KBM-7 (cell line): Measurements from ENCODE around the gene ASTN2.

Experiments
- DNase-seq: peaks from one replicate; pipeline ENCODE4 v3.0.0-alpha.2; 2015
- in situ Hi-C: fragments of 300-500 bp; cut with MboI; formaldehyde crosslinking; loops from 2 replicates; pipeline ENCODE4 v1.14.3; 2020; ENCODE audit warnings: low sequenced_read_pairs, low pct_unique_long_range_greater_than_20kb, mixed read lengths

The ASTN2 gene

GRCh38 chr9:116539549-116539948 lies 875.3 kb downstream of the ASTN2 start:
- in situ Hi-C loops, result no loop called here

GRCh38 chr9:116525611-116526010 lies 889.2 kb downstream of the ASTN2 start:
- in situ Hi-C loops, result no loop called here
- no peak for DNase-seq

More at GRCh38 chr9:116539549-116539948, 875.3 kb downstream of the ASTN2 start:
- no peak for DNase-seq

GRCh38 chr9:116524778-116525470 lies 889.9 kb downstream of the ASTN2 start:
- no peak for DNase-seq
- in situ Hi-C loops, result no loop called here

- in situ Hi-C loops, result no loop called here
- DNase-seq, result no peak
Observed at GRCh38 chr9:116520218-116520617, 894.6 kb downstream of the ASTN2 start.

GRCh38 chr9:116516456-116516855 lies 898.4 kb downstream of the ASTN2 start:
- no peak for DNase-seq
- in situ Hi-C loops, result no loop called here

GRCh38 chr9:116515541-116515940 lies 899.3 kb downstream of the ASTN2 start:
- in situ Hi-C loops, result no loop called here
- DNase-seq, result no peak

- in situ Hi-C loops, result no loop called here
- no peak for DNase-seq
Observed at GRCh38 chr9:116506685-116507084, 908.2 kb downstream of the ASTN2 start.

- in situ Hi-C loops, result no loop called here
- DNase-seq, result no peak
Observed at GRCh38 chr9:116504893-116505480, 909.9 kb downstream of the ASTN2 start.

- in situ Hi-C loops, result no loop called here
- no peak for DNase-seq
Observed at GRCh38 chr9:116504081-116504480, 910.8 kb downstream of the ASTN2 start.

GRCh38 chr9:116502746-116503145 lies 912.1 kb downstream of the ASTN2 start:
- in situ Hi-C loops, result no loop called here
- DNase-seq, result no peak

GRCh38 chr9:116501871-116502270 lies 913.0 kb downstream of the ASTN2 start:
- DNase-seq, result no peak
- in situ Hi-C loops, result no loop called here

GRCh38 chr9:116499986-116500871 lies 914.6 kb downstream of the ASTN2 start:
- no peak for DNase-seq
- in situ Hi-C loops, result no loop called here

- in situ Hi-C loops, result no loop called here
- no peak for DNase-seq
Observed at GRCh38 chr9:116499434-116499833, 915.4 kb downstream of the ASTN2 start.

- DNase-seq, result no peak
- in situ Hi-C loops, result no loop called here
Observed at GRCh38 chr9:116497095-116497890, 917.6 kb downstream of the ASTN2 start.

- no peak for DNase-seq
- in situ Hi-C loops, result no loop called here
Observed at GRCh38 chr9:116496167-116496566, 918.7 kb downstream of the ASTN2 start.

GRCh38 chr9:116495725-116496124 lies 919.1 kb downstream of the ASTN2 start:
- DNase-seq, result no peak
- in situ Hi-C loops, result no loop called here

GRCh38 chr9:116494815-116495634 lies 919.8 kb downstream of the ASTN2 start:
- DNase-seq, result peak; percentile 13

GRCh38 chr9:116493183-116493860 lies 921.5 kb downstream of the ASTN2 start:
- in situ Hi-C loops, result no loop called here
- no peak for DNase-seq

More at GRCh38 chr9:116494815-116495634, 919.8 kb downstream of the ASTN2 start:
- in situ Hi-C loops, result no loop called here
